ENCODE measurements around the gene C1orf216.
"Not testable (repeated sequence)": the region's sequence is repeated elsewhere in the genome, so short reads cannot be mapped to it uniquely, and the experiment has no call there.

The C1orf216 gene, protein sequence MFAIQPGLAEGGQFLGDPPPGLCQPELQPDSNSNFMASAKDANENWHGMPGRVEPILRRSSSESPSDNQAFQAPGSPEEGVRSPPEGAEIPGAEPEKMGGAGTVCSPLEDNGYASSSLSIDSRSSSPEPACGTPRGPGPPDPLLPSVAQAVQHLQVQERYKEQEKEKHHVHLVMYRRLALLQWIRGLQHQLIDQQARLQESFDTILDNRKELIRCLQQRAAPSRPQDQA

DNA sequence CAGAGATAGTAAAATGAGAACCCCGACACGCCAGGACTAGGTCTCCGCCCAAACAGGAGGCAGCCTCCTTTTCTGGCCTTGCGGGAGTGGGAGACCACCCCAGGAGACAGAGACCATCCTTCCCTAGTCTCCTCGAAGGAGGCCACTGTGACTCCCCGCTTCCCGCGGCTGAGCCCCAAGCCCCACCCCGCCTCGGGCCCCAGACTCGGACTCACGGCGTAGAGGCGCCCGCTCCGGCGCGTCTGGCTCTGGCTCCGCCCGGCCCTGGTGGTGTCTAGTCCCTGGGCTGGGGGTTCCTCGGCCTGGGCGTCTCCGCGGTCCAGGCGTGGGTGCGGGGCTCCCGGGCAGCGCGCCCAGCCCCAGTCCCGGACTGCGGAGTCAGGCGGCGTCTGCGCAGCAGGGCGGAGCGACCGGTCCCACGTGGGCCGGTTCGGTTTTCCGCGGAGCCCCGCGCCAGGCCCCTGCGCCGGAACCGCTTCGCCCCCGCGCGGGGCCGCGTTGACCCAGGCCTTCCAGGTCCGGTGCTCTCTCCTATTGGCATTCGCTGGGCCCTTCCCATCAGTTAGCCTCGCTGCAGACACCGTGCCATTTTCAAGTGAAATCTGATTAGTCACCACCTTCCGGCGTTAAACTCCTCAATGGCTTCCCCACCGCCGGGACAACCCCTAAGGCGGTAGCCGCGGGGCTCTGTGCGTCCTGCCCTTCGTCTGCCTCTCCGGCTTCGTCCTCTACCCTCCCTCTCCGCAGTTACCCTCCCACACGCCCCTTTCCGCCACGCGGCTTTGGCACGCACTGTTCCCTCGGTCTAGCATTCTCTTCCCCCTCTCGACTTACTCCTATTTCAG is at the start of gene C1orf216:
Gene C1orf216 (minus strand): TSS at position 393 of the 845 bp plus-strand sequence. CDS start 2,563 bp downstream, outside the sequence.
- peak; percentile 78 for DNase-seq

DNA sequence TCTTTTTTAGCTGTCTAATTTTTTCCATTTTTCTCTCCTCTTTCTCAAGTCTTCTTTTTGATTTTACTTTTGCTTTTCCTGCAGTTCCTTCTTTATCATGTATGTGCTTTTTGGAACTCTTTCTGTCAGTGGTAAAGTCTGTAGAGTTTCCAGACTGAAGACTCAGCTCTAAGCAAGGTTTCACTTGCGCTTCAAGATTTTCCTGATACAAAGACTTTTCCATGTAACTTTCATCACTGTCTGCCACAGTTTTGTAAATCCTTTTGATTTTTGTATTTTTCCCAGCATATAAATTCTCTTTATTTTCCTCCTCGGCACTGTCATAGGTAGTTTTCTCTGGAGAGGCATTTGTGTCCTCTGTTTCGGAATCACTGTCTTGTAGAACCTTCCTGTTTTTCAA is 45.6 kb upstream of the C1orf216 start:
- DNase-seq, result no peak

DNA sequence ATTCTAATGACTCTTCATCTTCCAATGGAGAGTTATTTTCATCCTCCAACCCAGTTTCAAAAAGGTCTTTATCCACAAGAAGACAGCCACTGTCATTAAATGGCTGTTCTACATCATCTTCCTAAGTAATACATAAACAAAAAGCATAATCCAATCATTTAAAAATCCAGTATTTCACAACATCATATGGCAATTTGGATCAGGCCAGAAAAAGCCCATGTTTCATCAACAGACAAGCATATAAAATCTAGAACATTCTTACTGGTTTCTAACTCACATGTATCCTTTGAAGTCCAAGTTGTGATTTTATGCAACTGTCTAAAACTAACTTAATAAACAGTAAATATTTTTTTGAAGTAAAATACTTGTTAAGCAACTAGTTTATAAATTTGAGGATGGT is 44.5 kb upstream of the C1orf216 start:
- no peak for DNase-seq

DNA sequence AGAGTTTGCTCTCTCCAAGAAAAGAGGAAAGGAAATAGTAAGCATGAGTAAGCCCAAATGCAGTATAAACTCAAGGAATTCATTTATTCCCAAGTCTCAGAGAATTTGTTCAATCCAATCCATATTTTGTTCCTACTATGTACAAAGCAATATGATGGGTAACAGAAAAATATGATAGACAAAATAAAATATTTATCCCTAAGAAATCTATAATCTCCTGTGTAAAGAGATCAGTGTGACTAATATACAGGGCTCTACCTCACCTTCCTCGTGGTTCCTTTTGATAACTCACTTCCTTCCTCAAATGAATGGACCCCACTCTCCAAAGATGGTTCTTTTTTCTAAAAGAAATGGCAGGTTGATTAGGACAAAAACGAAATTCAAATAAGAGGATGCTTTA is 43.5 kb upstream of the C1orf216 start:
- no peak for DNase-seq

DNA sequence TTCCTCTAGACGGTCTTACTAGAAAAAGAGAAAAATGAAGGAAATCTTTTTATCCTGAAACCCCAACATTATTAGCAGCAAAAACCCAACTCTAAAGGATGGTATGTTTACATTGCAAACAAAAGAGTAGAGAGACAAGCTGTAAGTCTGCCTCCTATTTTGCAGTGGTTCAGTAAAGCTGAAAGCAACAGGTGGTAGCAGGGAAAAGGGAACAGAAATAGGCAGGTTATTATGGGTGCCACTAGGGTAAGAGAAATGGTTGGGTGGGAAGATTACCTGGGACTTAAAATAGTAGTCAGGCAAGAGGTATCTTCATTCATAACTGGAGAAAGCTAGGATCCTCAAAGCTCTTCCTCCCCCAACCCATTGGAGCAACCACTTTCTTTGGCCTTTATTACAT is 37.4 kb upstream of the C1orf216 start:
- DNase-seq, result no peak

DNA sequence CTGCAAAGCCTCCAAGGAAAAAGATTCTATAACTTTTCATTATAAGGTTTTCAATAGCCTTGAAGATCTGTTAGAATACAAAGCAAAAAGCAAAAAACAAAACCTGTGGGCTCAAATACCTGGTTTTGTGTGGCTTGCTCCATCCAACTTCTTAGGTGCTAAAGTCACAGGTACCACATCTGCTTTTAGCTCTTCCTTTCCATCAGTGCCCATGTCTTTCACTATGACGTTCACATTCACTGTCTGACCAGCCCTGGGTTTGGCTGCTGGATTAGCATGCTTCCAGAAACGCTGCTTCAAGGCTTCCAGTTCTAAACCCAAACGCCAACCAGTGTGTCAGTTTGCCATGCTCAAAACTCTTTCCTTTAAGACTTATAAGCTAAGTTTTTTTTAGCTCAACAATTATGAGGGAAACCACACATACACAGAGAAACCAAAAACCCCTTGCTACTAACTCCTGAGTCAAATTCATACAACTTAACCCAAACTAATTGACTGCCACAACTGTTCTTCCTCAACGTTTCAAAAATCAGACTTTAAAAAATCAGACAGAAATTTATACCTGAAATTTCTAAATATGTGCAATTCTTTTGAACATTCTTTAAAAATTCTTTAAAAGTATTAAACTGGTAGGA is 35.1 kb upstream of the C1orf216 start:
- DNase-seq, result no peak

DNA sequence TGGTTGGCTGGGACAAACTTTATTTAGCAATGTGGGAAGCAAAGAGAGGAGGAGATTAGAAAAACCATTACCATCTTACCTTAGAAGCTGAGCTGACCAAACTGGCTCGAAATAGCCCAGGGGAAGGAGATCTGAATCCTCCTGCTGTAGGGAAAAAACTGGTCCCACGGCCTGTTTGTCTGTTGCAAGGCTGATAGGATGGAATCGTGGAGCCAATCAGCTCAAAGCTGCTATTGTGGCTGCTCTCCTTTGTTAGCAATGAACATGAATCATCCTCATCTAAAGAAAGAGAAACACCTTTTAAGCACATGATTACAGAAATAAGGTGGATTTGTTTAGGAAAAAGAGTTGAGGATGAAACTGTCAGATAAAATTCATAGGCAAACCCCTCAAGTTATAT is 29.6 kb upstream of the C1orf216 start:
- no peak for DNase-seq

DNA sequence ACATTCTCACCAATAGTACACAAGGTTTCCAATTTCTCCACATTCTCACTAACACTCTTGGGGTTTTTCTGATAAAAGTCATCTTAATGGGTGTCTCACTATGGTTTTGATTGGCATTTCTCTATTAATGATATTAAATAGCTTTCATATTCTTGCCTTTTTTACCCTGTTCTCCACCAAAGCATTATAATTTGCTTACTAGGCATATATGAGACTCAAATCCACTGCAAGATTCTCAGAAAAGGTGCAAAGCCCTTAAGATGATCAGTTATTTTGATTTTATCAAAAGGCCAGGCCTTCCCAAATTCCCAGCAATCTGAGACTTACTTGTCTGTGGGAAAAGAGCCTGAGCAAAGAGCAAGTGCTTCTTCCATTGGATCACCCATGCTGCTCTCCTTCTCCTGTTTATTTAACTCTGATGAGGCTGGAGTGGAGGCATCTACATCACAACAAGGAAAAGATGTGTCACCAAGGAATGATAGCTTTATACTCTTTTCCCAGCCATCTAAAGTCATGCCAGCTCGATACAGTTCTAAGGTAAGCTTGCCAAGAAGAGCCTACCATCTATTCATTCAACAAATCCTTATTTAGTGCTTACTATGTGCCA is 26.5 kb upstream of the C1orf216 start:
- DNase-seq, result no peak

DNA sequence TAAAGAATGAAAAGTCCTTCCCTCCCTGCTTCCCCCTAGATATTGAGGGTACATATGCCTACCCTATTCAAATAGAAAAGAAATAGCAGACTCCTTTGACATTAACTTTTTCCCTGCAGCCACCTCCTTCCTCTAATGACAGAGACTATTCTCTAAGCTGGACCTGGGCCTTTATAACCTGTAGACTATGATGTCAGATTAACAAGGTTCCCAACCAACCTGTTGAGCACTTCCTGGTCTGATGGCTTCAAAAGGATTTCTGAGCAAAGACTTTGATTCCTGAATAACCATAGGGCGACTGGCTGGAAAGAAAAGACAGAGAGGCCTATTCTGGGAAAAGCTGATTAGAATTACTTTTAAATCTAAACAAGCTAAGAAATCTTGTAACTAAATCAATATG is 18.4 kb upstream of the C1orf216 start:
- no peak for DNase-seq

DNA sequence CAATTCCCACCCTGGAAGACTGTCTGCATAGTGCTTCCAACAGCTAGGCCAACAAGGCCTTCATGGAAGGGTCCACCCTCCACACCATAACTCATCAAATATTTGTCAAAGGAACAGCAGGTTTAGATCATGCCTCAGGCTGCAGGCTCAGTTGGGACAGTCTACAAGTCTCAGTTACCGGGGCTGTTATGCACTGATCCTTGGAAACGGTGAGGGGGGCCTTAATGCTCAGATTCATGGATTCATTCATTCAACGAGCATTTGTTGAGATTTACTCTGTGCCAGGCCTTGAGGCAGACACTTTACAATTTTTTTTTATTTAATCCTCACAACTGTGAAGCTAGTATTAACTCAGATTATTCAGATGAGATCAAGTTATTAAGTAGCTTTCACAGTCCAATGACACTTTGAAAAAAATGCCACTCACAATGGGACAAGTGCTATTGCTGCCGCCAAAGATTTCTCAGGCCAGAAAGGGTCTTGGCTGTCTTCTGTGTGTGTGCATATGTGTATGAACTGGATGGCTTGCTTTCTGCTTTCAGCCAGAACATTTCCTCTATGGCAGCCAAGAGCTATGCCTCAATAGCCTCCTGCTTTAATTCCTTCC is 8.9 kb upstream of the C1orf216 start:
- DNase-seq, result no peak

DNA sequence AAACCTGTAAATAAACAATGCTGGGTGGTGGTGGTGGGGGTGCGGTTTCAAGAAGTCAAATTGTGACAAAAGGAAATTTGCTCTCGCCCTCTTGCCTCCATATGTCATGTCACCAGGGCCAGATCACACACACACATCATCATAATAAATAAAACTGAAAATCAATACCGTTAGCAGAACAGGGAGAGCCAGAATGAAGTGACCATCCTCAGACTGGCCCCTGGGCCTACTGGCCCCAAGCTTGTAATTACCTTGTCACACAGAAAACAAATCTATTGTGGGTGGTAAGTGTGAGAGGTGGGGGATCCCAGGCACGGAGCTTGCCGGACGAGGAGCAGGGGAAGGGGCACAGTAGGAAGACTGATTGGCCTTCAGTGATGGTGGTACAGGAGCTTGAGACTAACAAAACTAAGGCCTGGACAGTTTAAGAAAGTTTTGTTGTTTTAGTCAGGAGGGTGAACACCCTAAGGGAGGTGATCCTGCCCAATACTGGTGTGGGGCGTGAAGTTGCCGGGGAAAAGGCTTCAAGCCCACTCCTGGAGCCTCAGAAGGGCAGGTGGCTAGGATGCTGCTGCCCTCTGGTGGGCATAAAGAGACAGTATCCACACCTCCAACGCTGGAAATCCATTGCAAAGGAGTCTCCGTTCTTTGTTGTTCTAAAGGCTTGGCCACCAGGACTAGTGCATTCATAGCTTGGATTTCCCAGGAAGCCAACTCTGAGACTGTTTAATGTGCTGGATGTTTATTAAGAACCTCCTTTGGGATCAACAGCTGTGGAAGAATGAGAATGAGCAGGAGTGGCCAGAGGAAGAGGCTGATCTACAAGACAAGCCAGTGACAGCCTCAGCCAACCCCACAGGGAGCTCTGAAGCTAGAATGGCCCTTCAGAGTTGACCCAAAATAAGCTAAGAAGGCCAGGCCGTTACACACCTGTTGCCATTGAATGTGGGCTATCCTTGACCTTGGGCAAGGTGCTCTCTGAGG is 8.1 kb upstream of the C1orf216 start:
- DNase-seq, result peak; percentile 9

DNA sequence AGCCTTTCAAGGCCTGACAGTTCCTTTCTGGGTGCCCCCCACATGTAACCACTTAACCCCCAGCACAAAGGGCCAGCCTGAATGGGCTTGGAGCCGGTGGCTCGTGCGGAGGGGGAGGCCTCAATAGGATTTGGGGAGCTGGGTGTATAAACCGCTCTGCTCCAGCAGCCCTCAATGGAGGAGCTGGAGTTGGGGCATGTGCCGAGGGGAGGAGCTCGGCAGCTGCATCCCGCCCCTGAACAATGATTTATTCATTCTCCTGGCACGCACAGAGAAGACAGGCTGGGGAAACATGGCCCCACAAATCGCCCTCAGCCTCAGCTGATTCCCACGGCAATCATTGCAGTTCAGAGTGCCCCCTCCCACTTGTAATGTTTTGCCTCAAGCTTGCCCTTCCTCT is 6.9 kb upstream of the C1orf216 start:
- no peak for DNase-seq

DNA sequence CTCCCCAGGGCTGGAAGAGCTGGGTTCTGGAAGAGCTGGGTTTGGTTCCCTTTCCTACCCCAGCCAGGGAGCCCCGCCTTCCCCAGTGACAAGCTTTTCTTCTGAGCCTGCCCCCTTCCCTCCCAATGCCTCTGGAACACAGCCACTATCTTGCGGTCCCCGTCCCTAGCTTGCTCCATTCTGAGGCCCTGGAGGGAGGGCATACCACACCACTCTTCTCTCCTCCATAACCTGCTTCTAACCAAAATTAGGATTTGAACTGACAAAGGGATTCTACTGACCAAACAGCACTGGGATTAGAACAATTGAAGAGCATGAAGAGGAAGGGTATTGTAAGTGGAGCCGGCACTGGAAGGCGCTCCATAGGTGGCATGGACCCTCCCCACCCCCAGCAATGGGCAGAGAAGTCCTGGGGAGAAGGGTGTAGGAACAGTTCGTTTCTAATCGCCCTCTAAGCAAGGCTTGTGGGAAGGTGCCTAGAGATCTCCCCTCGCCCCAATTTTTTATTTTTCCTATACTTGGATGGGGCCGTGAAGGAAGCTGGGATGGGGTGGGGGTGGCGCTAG is 690 bp downstream of the C1orf216 start:
- DNase-seq, result peak; percentile 35

DNA sequence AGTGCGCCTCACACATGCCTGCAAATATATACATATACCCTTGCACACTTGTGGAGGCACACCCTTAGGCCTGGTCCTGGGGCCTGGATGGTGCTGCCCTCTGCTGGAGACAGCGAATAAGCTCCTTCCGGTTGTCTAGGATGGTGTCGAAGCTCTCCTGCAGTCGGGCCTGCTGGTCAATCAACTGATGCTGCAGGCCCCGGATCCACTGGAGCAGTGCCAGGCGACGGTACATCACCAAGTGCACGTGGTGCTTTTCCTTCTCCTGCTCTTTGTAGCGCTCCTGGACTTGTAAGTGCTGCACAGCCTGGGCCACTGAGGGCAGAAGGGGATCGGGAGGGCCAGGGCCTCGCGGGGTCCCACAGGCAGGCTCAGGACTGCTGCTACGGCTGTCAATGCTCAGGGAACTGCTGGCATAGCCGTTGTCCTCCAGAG is 3.1 kb downstream of the C1orf216 start:
- peak; percentile 61 for DNase-seq

DNA sequence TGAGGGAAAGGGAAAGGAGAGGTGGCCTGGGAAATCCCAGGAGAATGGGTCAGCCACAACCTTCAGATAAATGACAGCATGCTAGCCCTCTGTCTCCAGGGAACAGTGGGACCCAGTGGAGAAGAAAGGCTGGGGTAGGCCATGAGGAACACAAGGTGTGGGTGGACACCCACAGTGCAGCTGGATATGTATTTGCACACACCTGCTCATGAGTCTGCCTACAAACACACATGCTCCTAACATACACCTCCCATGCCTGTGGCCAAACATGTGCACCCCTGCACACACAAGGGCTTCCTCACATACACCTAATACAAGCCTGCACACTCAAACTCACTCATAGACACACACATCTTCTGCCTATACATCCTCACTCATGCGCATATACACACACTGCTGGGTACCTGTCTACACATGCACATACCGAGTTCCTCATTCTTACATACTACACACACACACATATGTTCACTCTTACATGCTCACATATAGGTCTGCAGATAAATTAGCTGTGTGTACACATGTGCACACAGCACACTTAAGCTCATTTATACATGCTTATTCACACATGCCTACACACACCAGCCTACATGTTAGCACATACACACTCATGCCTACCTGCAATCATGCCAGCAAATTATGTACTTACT is 3.6 kb downstream of the C1orf216 start:
- DNase-seq, result no peak

DNA sequence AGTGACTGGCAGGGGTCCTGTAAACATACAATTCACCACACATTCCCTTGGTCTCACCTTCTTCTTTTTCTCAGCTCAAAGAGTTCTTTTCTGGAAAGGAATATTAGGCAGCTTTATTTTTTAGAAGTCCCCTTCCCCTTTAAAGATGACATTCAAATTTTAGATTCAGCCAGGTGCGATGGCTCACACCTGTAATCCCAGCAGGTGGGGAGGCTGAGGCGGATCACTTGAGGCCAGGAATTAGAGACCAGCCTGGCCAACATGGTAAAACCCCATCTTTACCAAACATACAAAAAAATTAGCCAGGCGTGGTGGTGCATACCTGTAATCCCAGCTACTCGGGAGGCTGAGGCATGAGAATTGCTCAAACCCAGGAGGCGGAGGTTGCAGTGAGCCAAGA is 7.6 kb downstream of the C1orf216 start:
- DNase-seq, result not testable (repeated sequence)

DNA sequence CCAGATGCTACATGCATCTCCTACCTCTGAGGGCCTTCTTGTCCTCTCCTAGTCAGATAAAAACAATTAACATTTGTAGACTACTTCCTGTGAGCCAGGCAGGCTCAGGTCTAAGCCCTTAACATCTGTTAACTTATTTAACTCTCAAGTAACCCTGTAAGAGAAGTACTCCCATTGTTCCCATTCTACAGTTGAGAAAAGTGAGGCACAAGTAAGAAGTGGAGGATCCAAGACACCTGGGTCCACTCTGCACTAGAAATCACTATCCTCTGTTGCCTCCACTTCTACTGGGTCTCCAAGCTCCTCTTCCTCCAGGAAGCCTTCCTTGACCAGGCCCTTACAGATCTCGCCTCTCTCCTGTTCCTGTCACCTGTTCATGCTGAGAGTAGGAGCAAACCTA is 9.7 kb downstream of the C1orf216 start:
- no peak for DNase-seq

DNA sequence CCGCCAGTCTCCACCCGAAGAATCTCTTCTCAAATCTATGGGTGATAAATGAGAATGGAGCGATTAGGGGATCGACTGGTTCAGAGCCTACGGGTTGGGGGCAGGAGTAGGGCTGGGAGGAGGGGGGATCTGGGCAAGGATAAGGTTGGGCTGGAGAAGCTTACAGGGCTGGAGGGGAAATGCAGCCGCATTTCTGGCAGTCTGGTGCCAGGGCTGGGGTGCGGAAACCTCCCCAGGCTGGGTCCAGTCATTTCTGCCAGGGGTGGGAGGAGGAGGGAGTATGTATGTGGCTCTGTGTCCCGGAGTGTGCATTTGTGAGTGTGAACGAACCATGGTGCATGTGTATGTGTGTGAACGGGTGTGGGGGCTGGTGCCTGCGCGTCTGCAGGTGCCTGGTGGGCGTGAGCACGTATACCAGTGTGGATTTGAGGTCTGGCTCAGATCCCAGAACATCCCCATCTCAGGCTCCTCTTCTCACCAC is 10.2 kb downstream of the C1orf216 start:
- no peak for DNase-seq

DNA sequence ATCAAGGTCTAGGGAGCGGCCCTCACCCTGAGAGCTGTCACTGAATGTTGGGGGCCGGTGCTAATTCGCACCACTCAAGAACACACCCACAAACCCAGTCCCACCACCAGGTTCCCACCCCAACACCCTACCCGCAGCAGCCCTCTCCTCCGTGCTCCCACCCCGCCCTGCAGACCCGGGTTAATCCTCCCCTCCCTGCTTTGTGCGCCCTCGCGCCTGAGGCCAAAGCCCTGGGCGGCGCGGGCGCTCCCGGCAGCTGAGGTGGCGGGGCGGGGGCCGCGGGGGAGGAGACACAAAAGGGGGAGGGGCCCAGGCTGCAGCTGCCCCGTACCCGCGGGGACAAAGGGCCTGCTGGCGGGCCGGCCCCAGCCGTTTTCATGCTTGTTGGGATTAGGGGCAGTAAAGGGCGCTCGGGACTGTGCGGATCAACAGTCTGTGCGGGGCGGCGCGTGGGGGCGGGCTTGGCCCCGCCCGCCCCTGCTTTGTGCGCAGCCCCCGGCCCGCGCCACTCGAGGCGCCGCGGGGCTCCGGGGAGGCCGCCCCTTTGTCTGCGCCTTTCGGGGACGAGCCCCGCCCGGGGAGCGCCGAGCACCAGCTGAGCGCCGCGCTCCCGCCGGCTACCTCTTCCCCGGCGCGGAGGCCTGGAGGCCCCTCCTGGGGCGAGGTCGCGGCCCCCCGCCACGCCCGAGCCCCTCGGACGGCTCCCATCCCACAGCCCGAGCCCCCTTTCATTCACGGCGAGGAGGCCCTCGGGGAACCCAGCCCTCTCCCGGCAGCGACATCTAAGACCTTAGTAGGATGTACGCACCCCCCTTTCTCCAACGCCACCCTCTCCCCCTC is 10.9 kb downstream of the C1orf216 start:
- no peak for DNase-seq
